ENCODE results near the gene ZNF827.
A peak's percentile ranks its signal among the peaks of the same experiment; 100 is the strongest.

ZNF827 gene

GRCh38 chr4:145732895-145733880 lies 205.4 kb downstream of the ZNF827 start:
- TF ChIP-seq, protein P1, sequence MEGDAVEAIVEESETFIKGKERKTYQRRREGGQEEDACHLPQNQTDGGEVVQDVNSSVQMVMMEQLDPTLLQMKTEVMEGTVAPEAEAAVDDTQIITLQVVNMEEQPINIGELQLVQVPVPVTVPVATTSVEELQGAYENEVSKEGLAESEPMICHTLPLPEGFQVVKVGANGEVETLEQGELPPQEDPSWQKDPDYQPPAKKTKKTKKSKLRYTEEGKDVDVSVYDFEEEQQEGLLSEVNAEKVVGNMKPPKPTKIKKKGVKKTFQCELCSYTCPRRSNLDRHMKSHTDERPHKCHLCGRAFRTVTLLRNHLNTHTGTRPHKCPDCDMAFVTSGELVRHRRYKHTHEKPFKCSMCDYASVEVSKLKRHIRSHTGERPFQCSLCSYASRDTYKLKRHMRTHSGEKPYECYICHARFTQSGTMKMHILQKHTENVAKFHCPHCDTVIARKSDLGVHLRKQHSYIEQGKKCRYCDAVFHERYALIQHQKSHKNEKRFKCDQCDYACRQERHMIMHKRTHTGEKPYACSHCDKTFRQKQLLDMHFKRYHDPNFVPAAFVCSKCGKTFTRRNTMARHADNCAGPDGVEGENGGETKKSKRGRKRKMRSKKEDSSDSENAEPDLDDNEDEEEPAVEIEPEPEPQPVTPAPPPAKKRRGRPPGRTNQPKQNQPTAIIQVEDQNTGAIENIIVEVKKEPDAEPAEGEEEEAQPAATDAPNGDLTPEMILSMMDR (IDR thresholded peaks at IDR 0.05; ENCODE audit: low read depth, low read length): no peak
- H3K4me3 ChIP-seq (ENCODE audit: low read depth, low read length): peak overlapping the region; percentile 60

GRCh38 chr4:145732001-145732815 lies 206.4 kb downstream of the ZNF827 start:
- H3K4me3 ChIP-seq (ENCODE audit: low read depth, low read length): peak overlapping the region; percentile 60
- TF ChIP-seq, protein P1 (IDR thresholded peaks at IDR 0.05; ENCODE audit: low read depth, low read length): no peak

- TF ChIP-seq, protein P1 (IDR thresholded peaks at IDR 0.05; ENCODE audit: low read depth, low read length): no peak
- no peak overlapping the region for H3K4me3 ChIP-seq (ENCODE audit: low read depth, low read length)
These were observed 207.6 kb downstream of the ZNF827 start for GRCh38 chr4:145731028-145731427.

DNA sequence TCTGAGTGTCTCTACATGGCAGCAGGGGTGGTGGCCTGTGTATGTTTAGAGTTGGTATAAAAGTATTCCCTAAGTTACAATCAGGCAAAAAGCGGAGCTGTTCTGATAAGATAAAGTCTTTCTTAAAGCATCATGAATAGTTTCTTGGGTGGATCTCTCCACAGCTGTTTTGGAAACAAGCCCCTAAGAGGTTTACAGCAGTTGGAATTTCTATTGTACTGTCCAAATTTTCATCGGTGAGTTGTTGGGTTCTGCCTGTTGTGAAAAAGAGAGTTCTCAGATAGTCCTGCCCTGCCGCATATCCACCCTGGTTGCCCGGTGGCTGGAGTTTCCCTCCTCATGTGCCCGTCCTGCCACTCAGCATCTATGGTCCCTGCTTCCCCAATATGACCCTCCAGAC lies 208.6 kb downstream of the ZNF827 start:
- TF ChIP-seq, protein P1 (IDR thresholded peaks at IDR 0.05; ENCODE audit: low read depth, low read length): no peak

DNA sequence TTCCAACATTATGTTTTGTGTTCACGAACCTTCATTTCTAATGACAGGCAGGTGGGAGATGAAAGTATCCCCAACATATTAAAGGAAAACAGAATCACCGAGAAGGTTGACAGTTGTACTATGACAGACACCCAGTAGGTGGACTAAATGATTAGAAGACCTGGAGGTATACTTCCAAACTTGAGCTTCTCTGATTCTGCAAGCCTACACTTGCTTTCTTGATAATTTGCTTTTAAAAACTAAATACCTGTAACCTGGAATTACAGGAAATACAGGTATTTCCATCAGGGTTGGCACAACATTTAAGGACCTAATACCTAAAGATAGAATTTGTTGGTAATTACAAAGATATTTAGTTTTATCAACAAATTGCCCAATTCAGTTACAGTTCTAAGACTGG lies 215.3 kb downstream of the ZNF827 start:
- no peak overlapping the region for H3K4me3 ChIP-seq (ENCODE audit: low read depth, low read length)

More for the DNA sequence above, 208.6 kb downstream of the ZNF827 start:
- no peak overlapping the region for H3K4me3 ChIP-seq (ENCODE audit: low read depth, low read length)

DNA sequence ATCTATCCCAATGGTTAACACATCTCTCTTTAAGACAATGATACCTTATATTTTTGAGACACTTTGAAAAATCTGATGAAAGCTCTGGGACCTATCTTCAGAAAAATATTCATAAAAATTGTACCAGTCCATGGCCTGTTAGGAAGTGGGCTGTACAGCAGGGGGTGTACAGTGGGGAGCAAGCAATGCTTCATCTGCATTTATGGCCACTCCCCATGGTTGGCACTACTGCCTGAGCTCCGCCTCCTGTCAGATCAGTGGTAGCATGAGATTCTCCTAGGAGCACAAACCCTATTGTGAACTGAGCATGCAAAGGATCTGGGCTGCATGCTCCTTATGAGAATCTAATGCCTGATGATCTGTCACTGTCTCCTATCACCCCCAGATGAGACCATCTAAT lies 216.1 kb downstream of the ZNF827 start:
- no peak overlapping the region for H3K4me3 ChIP-seq (ENCODE audit: low read depth, low read length)
- TF ChIP-seq, protein P1 (IDR thresholded peaks at IDR 0.05; ENCODE audit: low read depth, low read length): no peak

More for the DNA sequence above, 215.3 kb downstream of the ZNF827 start:
- TF ChIP-seq, protein P1 (IDR thresholded peaks at IDR 0.05; ENCODE audit: low read depth, low read length): no peak

Data from WI38 (cell line).